Kidney capillary endothelial cell (primary cell): ENCODE results near the gene GRID1.

ENCODE experiments used
- DNase-seq: peaks from one replicate; pipeline ENCODE4 v3.0.0-alpha.2; 2018; ENCODE audit warnings: low spot score

GRID1 gene

GRCh38 chr10:85922356-85923129, 444.1 kb downstream of the GRID1 start:
- DNase-seq: no peak

GRCh38 chr10:85921789-85922188, 444.8 kb downstream of the GRID1 start:
- DNase-seq: no peak

- DNase-seq: no peak
Measured at GRCh38 chr10:85920311-85920710, 446.3 kb downstream of the GRID1 start.

- no peak for DNase-seq
Measured at GRCh38 chr10:85919491-85920021, 447.0 kb downstream of the GRID1 start.

- no peak for DNase-seq
Measured at GRCh38 chr10:85918371-85918770, 448.2 kb downstream of the GRID1 start.

- no peak for DNase-seq
Measured at GRCh38 chr10:85917601-85918000, 449.0 kb downstream of the GRID1 start.

- DNase-seq: no peak
Measured at GRCh38 chr10:85916994-85917573, 449.5 kb downstream of the GRID1 start.

- no peak for DNase-seq
Measured at GRCh38 chr10:85916286-85916685, 450.3 kb downstream of the GRID1 start.

GRCh38 chr10:85915245-85915846, 451.2 kb downstream of the GRID1 start:
- no peak for DNase-seq

- no peak for DNase-seq
Measured at GRCh38 chr10:85914720-85915119, 451.9 kb downstream of the GRID1 start.

- DNase-seq: no peak
Measured at GRCh38 chr10:85908462-85908861, 458.1 kb downstream of the GRID1 start.

GRCh38 chr10:85902051-85902450, 464.5 kb downstream of the GRID1 start:
- no peak for DNase-seq

GRCh38 chr10:85901599-85901998, 465.0 kb downstream of the GRID1 start:
- DNase-seq: no peak

GRCh38 chr10:85900487-85900886, 466.1 kb downstream of the GRID1 start:
- DNase-seq: no peak

- no peak for DNase-seq
Measured at GRCh38 chr10:85900061-85900460, 466.5 kb downstream of the GRID1 start.

GRCh38 chr10:85891472-85891871, 475.1 kb downstream of the GRID1 start:
- no peak for DNase-seq

- DNase-seq: no peak
Measured at GRCh38 chr10:85888559-85888958, 478.0 kb downstream of the GRID1 start.

- DNase-seq: no peak
Measured at GRCh38 chr10:85888004-85888403, 478.6 kb downstream of the GRID1 start.

GRCh38 chr10:85874208-85874607, 492.4 kb downstream of the GRID1 start:
- no peak for DNase-seq

GRCh38 chr10:85873063-85873462, 493.5 kb downstream of the GRID1 start:
- DNase-seq: no peak

GRCh38 chr10:85868627-85869499, 497.7 kb downstream of the GRID1 start:
- no peak for DNase-seq

GRCh38 chr10:85864868-85865526, 501.6 kb downstream of the GRID1 start:
- DNase-seq: no peak
